Endothelial cell (in vitro differentiated cells): ENCODE data around the gene PDPR. TPM values are rescaled to one million over a fixed set of nuclear protein-coding genes. Genes with fewer than 3 reads are reported as not detected.
"Not testable (repeated sequence)": the region's sequence is repeated elsewhere in the genome, so short reads cannot be mapped to it uniquely, and the experiment has no call there.

Source experiments
- DNase-seq: peaks from one replicate; pipeline ENCODE4 v3.0.0; 2021; ENCODE audit warnings: low spot score
- H3K27ac Mint-ChIP-seq: one replicate; pipeline ENCODE4 v1.8.0; 2021; ENCODE audit warnings: mixed read lengths, inconsistent platforms; ENCODE audit not compliant: unreplicated experiment
- H3K27me3 Mint-ChIP-seq: one replicate; pipeline ENCODE4 v1.8.0; 2021; ENCODE audit warnings: mild to moderate bottlenecking, moderate library complexity, mixed read lengths, inconsistent platforms; ENCODE audit not compliant: unreplicated experiment
- H3K36me3 Mint-ChIP-seq: one replicate; pipeline ENCODE4 v1.8.0; 2021; ENCODE audit warnings: mild to moderate bottlenecking, low read depth, mixed read lengths, inconsistent platforms; ENCODE audit not compliant: unreplicated experiment
- H3K4me1 Mint-ChIP-seq: one replicate; pipeline ENCODE4 v1.8.0; 2021; ENCODE audit warnings: mild to moderate bottlenecking, mixed read lengths, inconsistent platforms; ENCODE audit not compliant: unreplicated experiment
- H3K4me3 Mint-ChIP-seq: one replicate; pipeline ENCODE4 v1.8.0; 2021; ENCODE audit warnings: mild to moderate bottlenecking, mixed read lengths, inconsistent platforms; ENCODE audit not compliant: unreplicated experiment
- H3K9me3 Mint-ChIP-seq: one replicate; pipeline ENCODE4 v1.8.0; 2021; ENCODE audit warnings: mixed read lengths, inconsistent platforms; ENCODE audit not compliant: unreplicated experiment
- total RNA-seq: library from RNA; stranded (reverse); fragmentation: NEBNext Ultra II Directional; extraction: Animal tissue kit (Norgen Biotek cat#: 25700); gene quantifications from one replicate; pipeline ENCODE4 v1.2.1, GENCODE V29; 2021; ENCODE audit not compliant: unreplicated experiment

PDPR gene
- total RNA-seq, 1 donor from 2014 or later, result 43.4 TPM

GRCh38 chr16:70094096-70094495, 20.0 kb upstream of the PDPR start:
- not testable (repeated sequence) for DNase-seq, H3K9me3 Mint-ChIP-seq, H3K36me3 Mint-ChIP-seq, H3K27ac Mint-ChIP-seq, H3K4me1 Mint-ChIP-seq, H3K27me3 Mint-ChIP-seq, H3K4me3 Mint-ChIP-seq

GRCh38 chr16:70109583-70110279, 4.4 kb upstream of the PDPR start:
- not testable (repeated sequence) for DNase-seq, H3K27me3 Mint-ChIP-seq

GRCh38 chr16:70112162-70112561, 2.0 kb upstream of the PDPR start:
- H3K4me1 Mint-ChIP-seq, H3K27ac Mint-ChIP-seq, H3K4me3 Mint-ChIP-seq, DNase-seq, H3K27me3 Mint-ChIP-seq, H3K36me3 Mint-ChIP-seq, H3K9me3 Mint-ChIP-seq: not testable (repeated sequence)

More at GRCh38 chr16:70109583-70110279, 4.4 kb upstream of the PDPR start:
- not testable (repeated sequence) for H3K9me3 Mint-ChIP-seq, H3K36me3 Mint-ChIP-seq, H3K27ac Mint-ChIP-seq, H3K4me1 Mint-ChIP-seq, H3K4me3 Mint-ChIP-seq

- peak overlapping the region; percentile 77 for H3K27ac Mint-ChIP-seq
- not testable (repeated sequence) for H3K27me3 Mint-ChIP-seq, H3K4me3 Mint-ChIP-seq, DNase-seq, H3K9me3 Mint-ChIP-seq, H3K36me3 Mint-ChIP-seq, H3K4me1 Mint-ChIP-seq
Observed at GRCh38 chr16:70113599-70113981, 542 bp upstream of the PDPR start.

GRCh38 chr16:70118354-70118753, 4.2 kb downstream of the PDPR start:
- peaks cover 12% of the 10 kb centered on the region for H3K36me3 Mint-ChIP-seq

GRCh38 chr16:70118776-70119175, 4.6 kb downstream of the PDPR start:
- H3K27me3 Mint-ChIP-seq, H3K27ac Mint-ChIP-seq, H3K4me1 Mint-ChIP-seq, H3K4me3 Mint-ChIP-seq, H3K9me3 Mint-ChIP-seq, DNase-seq: not testable (repeated sequence)
- H3K36me3 Mint-ChIP-seq, result peaks cover 16% of the 10 kb centered on the region

More at GRCh38 chr16:70118354-70118753, 4.2 kb downstream of the PDPR start:
- H3K4me3 Mint-ChIP-seq, H3K4me1 Mint-ChIP-seq, DNase-seq, H3K9me3 Mint-ChIP-seq, H3K27me3 Mint-ChIP-seq: not testable (repeated sequence)
- peak overlapping the region; percentile 59 for H3K27ac Mint-ChIP-seq

- not testable (repeated sequence) for H3K4me3 Mint-ChIP-seq, H3K4me1 Mint-ChIP-seq, H3K27me3 Mint-ChIP-seq, DNase-seq, H3K9me3 Mint-ChIP-seq, H3K27ac Mint-ChIP-seq
- peaks cover 17% of the 10 kb centered on the region for H3K36me3 Mint-ChIP-seq
Observed at GRCh38 chr16:70120398-70120797, 6.3 kb downstream of the PDPR start.

- H3K27ac Mint-ChIP-seq, DNase-seq, H3K4me1 Mint-ChIP-seq, H3K9me3 Mint-ChIP-seq, H3K4me3 Mint-ChIP-seq, H3K27me3 Mint-ChIP-seq: not testable (repeated sequence)
- H3K36me3 Mint-ChIP-seq, result peaks cover 26% of the 10 kb centered on the region
Observed at GRCh38 chr16:70123822-70124221, 9.7 kb downstream of the PDPR start.

GRCh38 chr16:70126226-70126625, 12.1 kb downstream of the PDPR start:
- not testable (repeated sequence) for H3K4me1 Mint-ChIP-seq, H3K4me3 Mint-ChIP-seq, H3K27me3 Mint-ChIP-seq, DNase-seq, H3K27ac Mint-ChIP-seq, H3K9me3 Mint-ChIP-seq
- peaks cover 29% of the 10 kb centered on the region for H3K36me3 Mint-ChIP-seq

- not testable (repeated sequence) for H3K4me1 Mint-ChIP-seq, H3K27ac Mint-ChIP-seq, H3K4me3 Mint-ChIP-seq, H3K27me3 Mint-ChIP-seq, H3K9me3 Mint-ChIP-seq, DNase-seq
- H3K36me3 Mint-ChIP-seq, result peaks cover 29% of the 10 kb centered on the region
Observed at GRCh38 chr16:70127706-70128105, 13.6 kb downstream of the PDPR start.

- peaks cover 23% of the 10 kb centered on the region for H3K36me3 Mint-ChIP-seq
- H3K27ac Mint-ChIP-seq, H3K4me3 Mint-ChIP-seq, H3K4me1 Mint-ChIP-seq, H3K9me3 Mint-ChIP-seq, DNase-seq, H3K27me3 Mint-ChIP-seq: not testable (repeated sequence)
Observed at GRCh38 chr16:70128844-70129243, 14.7 kb downstream of the PDPR start.

GRCh38 chr16:70135796-70136195, 21.7 kb downstream of the PDPR start:
- H3K27ac Mint-ChIP-seq, H3K4me1 Mint-ChIP-seq, H3K9me3 Mint-ChIP-seq, DNase-seq, H3K4me3 Mint-ChIP-seq, H3K27me3 Mint-ChIP-seq: not testable (repeated sequence)
- peaks cover 25% of the 10 kb centered on the region for H3K36me3 Mint-ChIP-seq
